GM18909 (cell line): ENCODE results near the gene ARID5A.
"Not testable (repeated sequence)": the region's sequence is repeated elsewhere in the genome, so short reads cannot be mapped to it uniquely, and the experiment has no call there.

Source experiments
- ATAC-seq: cut with Tn5 transposase; IDR thresholded peaks from one replicate; pipeline ENCODE4 v1.9.1; 2021; ENCODE audit warnings: mild to moderate bottlenecking; ENCODE audit not compliant: unreplicated experiment, poor library complexity

Gene ARID5A

GRCh38 chr2:96536445-96537065 is at the start of gene ARID5A:
ARID5A (plus strand) TSS chr2:96536752; CDS start chr2:96536827, 75 bp downstream.
- ATAC-seq: peak; percentile 57

- ATAC-seq: no peak
Measured at GRCh38 chr2:96489261-96489660, 47.3 kb upstream of the ARID5A start.

- ATAC-seq: no peak
Measured at GRCh38 chr2:96489663-96490062, 46.9 kb upstream of the ARID5A start.

- no peak for ATAC-seq
Measured at GRCh38 chr2:96491860-96492497, 44.6 kb upstream of the ARID5A start.

- ATAC-seq: no peak
Measured at GRCh38 chr2:96493072-96493471, 43.5 kb upstream of the ARID5A start.

- no peak for ATAC-seq
Measured at GRCh38 chr2:96494188-96494587, 42.4 kb upstream of the ARID5A start.

- no peak for ATAC-seq
Measured at GRCh38 chr2:96495982-96496629, 40.4 kb upstream of the ARID5A start.

- ATAC-seq: no peak
Measured at GRCh38 chr2:96498021-96498431, 38.5 kb upstream of the ARID5A start.

- ATAC-seq: not testable (repeated sequence)
Measured at GRCh38 chr2:96498611-96499010, 37.9 kb upstream of the ARID5A start.

GRCh38 chr2:96499061-96499960 is 37.2 kb upstream of the ARID5A start:
- ATAC-seq: no peak

GRCh38 chr2:96500385-96501066 is 36.0 kb upstream of the ARID5A start:
- no peak for ATAC-seq

- ATAC-seq: peak; percentile 53
Measured at GRCh38 chr2:96501471-96501874, 35.1 kb upstream of the ARID5A start.

- peak; percentile 5 for ATAC-seq
Measured at GRCh38 chr2:96501886-96502810, 34.4 kb upstream of the ARID5A start.

GRCh38 chr2:96502891-96503636 is 33.5 kb upstream of the ARID5A start:
- no peak for ATAC-seq

GRCh38 chr2:96503637-96504243 is 32.8 kb upstream of the ARID5A start:
- ATAC-seq: no peak

GRCh38 chr2:96505231-96505889 is 31.2 kb upstream of the ARID5A start, which contains the start of gene NEURL3:
NEURL3 (minus strand) TSS chr2:96505357; CDS start chr2:96505286, 71 bp downstream.
- no peak for ATAC-seq
